ENCODE results near the gene AIMP2. TPM values are rescaled to one million over a fixed set of nuclear protein-coding genes. Genes with fewer than 3 reads are reported as not detected.
"Not testable (repeated sequence)": the region's sequence is repeated elsewhere in the genome, so short reads cannot be mapped to it uniquely, and the experiment has no call there.

AIMP2 gene
- total and polyA plus RNA-seq, 10 donors: 14.0 to 27.3 (median 20.1) TPM

- H3K4me3 ChIP-seq: no peak overlapping the region
- H3K36me3 ChIP-seq: peaks cover 7 to 100% (median 63%) of the 10 kb centered on the region in 6 donors
- 87 to 95% (median 93%) methylated on average over 7 of the region's 7 CpGs for WGBS, 5 donors
- intact Hi-C loops (cut with DNase I; ENCODE audit: low total_unique reads): no loop called here
- no peak for DNase-seq
- H3K9me3 ChIP-seq: no peaks in the 10 kb centered on the region
- no peaks in the 10 kb centered on the region for H3K27me3 ChIP-seq (replicated peaks in 1 of 7)
- TF ChIP-seq POLR2A (IDR thresholded peaks at IDR 0.05): no peak
- no peak for TF ChIP-seq CTCF (IDR thresholded peaks at IDR 0.05 in 8 of 11, conservative IDR thresholded peaks at IDR 0.05 in 3 of 11)
- TF ChIP-seq POLR2AphosphoS5 (IDR thresholded peaks at IDR 0.05): no peak
- peaks cover 0 to 21% (median 0%) of the 10 kb centered on the region in 6 donors for H3K4me1 ChIP-seq
- H3K27ac ChIP-seq: peak overlapping the region in 2 of 8 donors; percentile 24 to 28
Measured at GRCh38 chr7:6032641-6033040, 23.6 kb downstream of the AIMP2 start.

- DNase-seq: no peak
- no peaks in the 10 kb centered on the region for H3K9me3 ChIP-seq
- TF ChIP-seq CTCF (IDR thresholded peaks at IDR 0.05 in 8 of 11, conservative IDR thresholded peaks at IDR 0.05 in 3 of 11): no peak
- no peak for TF ChIP-seq POLR2AphosphoS5 (IDR thresholded peaks at IDR 0.05)
- TF ChIP-seq POLR2A (IDR thresholded peaks at IDR 0.05): no peak
- WGBS, 5 donors: 93 to 98% (median 96%) methylated on average over 10 of the region's 10 CpGs
- intact Hi-C loops (cut with DNase I; ENCODE audit: low total_unique reads): no loop called here
- peaks cover 7 to 100% (median 68%) of the 10 kb centered on the region in 6 donors for H3K36me3 ChIP-seq
- H3K4me1 ChIP-seq: peaks cover 0 to 21% (median 0%) of the 10 kb centered on the region in 6 donors
- H3K27me3 ChIP-seq (replicated peaks in 1 of 7): no peaks in the 10 kb centered on the region
- H3K4me3 ChIP-seq: no peak overlapping the region
- no peak overlapping the region for H3K27ac ChIP-seq
Measured at GRCh38 chr7:6035165-6035564, 26.1 kb downstream of the AIMP2 start.

GRCh38 chr7:6035686-6036085 is 26.6 kb downstream of the AIMP2 start:
- peaks cover 0 to 21% (median 0%) of the 10 kb centered on the region in 6 donors for H3K4me1 ChIP-seq
- no peak overlapping the region for H3K4me3 ChIP-seq
- TF ChIP-seq POLR2A (IDR thresholded peaks at IDR 0.05) (no peak), POLR2AphosphoS5 (IDR thresholded peaks at IDR 0.05) (no peak), CTCF (IDR thresholded peaks at IDR 0.05 in 8 of 11, conservative IDR thresholded peaks at IDR 0.05 in 3 of 11) (no peak)
- intact Hi-C loops (cut with DNase I; ENCODE audit: low total_unique reads): no loop called here
- WGBS, 5 donors: 93 to 97% (median 96%) methylated on average over 11 to 13 of the region's 13 CpGs
- H3K27me3 ChIP-seq (replicated peaks in 1 of 7): no peaks in the 10 kb centered on the region
- no peaks in the 10 kb centered on the region for H3K9me3 ChIP-seq
- peaks cover 9 to 100% (median 72%) of the 10 kb centered on the region in 6 donors for H3K36me3 ChIP-seq
- H3K27ac ChIP-seq: no peak overlapping the region
- DNase-seq: no peak

- H3K9me3 ChIP-seq: no peaks in the 10 kb centered on the region
- intact Hi-C loops (cut with DNase I; ENCODE audit: low total_unique reads): no loop called here
- TF ChIP-seq POLR2A (IDR thresholded peaks at IDR 0.05) (no peak), CTCF (IDR thresholded peaks at IDR 0.05 in 8 of 11, conservative IDR thresholded peaks at IDR 0.05 in 3 of 11) (no peak), POLR2AphosphoS5 (IDR thresholded peaks at IDR 0.05) (no peak)
- H3K36me3 ChIP-seq: peaks cover 0 to 100% (median 70%) of the 10 kb centered on the region in 6 donors
- DNase-seq: no peak
- no peak overlapping the region for H3K27ac ChIP-seq
- no peak overlapping the region for H3K4me3 ChIP-seq
- no peaks in the 10 kb centered on the region for H3K27me3 ChIP-seq (replicated peaks in 1 of 7)
- WGBS, 5 donors: 81 to 87% (median 86%) methylated on average over 4 of the region's 4 CpGs
- no peaks in the 10 kb centered on the region for H3K4me1 ChIP-seq
Measured at GRCh38 chr7:6049780-6050179, 40.7 kb downstream of the AIMP2 start.

GRCh38 chr7:6051185-6051584 is 42.1 kb downstream of the AIMP2 start:
- H3K4me1 ChIP-seq; H3K4me3 ChIP-seq; intact Hi-C loops (cut with DNase I; ENCODE audit: low total_unique reads); H3K27me3 ChIP-seq (replicated peaks in 1 of 7); H3K9me3 ChIP-seq; H3K27ac ChIP-seq: not testable (repeated sequence)
- DNase-seq: peak; percentile 10
- H3K36me3 ChIP-seq: peaks cover 0 to 92% (median 57%) of the 10 kb centered on the region in 6 donors
- whole genome bisulfite sequencing, 5 donors: 94 to 99% (median 97%) methylated on average over 9 of the region's 9 CpGs
